AG10803 (cell line): ENCODE measurements around the gene PTPRG.

Experiments used
- DNase-seq: peaks from one replicate; pipeline ENCODE4 v3.0.0; 2010; ENCODE audit warnings: low read depth
- H3K4me3 ChIP-seq: 2 replicates; pipeline ENCODE4 v1.5.1; 2011; ENCODE audit warnings: mild to moderate bottlenecking, low read length, control low read depth
- TF ChIP-seq, protein P1 (sequence below): conservative IDR thresholded peaks from 2 replicates; pipeline ENCODE4 v1.5.1; 2011; ENCODE audit warnings: mild to moderate bottlenecking, low read length, control low read depth, inconsistent platforms

Gene PTPRG

DNA sequence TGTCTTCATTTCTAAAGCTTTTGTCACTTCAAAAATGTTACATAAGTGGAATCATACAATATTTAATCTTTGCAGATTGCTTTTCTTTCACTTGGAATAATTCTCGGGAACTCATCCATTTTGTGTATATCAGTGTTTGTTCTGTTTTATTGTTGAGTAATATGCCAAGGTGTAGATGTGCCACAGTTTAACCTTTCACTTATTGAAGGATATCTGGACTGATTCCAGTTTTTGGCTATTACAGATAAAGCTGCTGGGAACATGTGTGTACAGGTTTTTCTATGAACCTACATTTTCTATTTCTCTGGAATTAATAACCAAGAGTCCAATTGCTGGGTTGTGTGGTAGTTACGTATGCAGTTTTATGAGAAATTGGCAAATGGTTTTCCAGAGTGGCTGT lies 334.9 kb downstream of the PTPRG start:
- H3K4me3 ChIP-seq: no peak overlapping the region
- TF ChIP-seq, protein P1, sequence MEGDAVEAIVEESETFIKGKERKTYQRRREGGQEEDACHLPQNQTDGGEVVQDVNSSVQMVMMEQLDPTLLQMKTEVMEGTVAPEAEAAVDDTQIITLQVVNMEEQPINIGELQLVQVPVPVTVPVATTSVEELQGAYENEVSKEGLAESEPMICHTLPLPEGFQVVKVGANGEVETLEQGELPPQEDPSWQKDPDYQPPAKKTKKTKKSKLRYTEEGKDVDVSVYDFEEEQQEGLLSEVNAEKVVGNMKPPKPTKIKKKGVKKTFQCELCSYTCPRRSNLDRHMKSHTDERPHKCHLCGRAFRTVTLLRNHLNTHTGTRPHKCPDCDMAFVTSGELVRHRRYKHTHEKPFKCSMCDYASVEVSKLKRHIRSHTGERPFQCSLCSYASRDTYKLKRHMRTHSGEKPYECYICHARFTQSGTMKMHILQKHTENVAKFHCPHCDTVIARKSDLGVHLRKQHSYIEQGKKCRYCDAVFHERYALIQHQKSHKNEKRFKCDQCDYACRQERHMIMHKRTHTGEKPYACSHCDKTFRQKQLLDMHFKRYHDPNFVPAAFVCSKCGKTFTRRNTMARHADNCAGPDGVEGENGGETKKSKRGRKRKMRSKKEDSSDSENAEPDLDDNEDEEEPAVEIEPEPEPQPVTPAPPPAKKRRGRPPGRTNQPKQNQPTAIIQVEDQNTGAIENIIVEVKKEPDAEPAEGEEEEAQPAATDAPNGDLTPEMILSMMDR: no peak
- no peak for DNase-seq

DNA sequence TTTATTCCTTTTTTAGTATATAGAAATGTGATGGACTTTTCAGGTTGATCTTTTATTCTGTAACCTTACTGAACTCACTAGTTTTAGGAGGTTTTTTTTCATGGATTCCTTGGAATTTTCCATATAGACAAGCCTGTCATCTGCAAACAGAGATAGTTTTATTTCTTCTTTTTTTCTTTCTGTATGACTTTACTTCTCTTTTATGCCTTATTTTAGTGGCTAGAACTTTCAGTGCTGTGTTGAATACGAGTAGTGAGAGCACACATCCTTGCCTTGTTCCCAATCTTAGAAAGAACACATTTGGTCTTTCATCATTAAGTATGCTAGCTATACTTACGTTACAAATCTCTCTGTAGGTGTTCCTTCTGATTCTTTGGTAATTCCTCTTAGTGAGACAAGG lies 336.5 kb downstream of the PTPRG start:
- no peak for DNase-seq
- no peak overlapping the region for H3K4me3 ChIP-seq
- TF ChIP-seq, protein P1: no peak

DNA sequence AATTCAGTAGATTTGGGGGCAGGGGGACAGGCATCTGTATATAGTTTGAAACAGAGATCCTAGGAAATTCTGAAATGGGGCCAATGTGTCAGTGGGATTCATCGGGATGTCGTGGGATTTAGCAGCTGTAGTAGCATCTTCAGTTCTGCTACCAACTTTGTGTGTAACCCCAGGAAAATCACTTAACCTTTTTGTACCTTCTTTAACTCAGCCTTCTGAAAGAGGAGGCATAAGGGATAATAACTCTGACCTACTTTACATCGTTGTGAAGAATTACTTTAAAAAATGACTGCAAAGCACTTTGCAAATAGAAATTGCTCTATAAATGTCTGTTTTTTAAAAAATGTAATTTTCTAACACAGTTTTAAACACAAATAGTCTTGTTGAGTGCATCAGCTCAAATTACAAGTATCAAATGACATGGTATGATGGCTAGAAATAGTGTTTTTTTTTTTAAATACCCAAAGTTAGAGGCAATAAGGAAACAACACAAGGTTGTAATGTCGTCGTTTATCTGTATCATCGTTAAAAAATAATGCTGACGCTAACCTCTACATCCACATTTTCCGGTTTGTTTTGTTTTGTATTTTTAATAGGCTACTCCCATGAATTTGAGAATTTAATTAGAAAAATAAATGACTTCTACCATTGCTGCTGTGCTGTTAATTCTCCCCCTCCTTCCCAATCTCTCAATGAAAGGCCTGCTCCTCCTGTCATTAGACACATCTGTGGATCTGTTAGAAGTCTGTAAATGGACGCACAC lies 338.5 kb downstream of the PTPRG start:
- H3K4me3 ChIP-seq: no peak overlapping the region
- TF ChIP-seq, protein P1: no peak
- DNase-seq: no peak

DNA sequence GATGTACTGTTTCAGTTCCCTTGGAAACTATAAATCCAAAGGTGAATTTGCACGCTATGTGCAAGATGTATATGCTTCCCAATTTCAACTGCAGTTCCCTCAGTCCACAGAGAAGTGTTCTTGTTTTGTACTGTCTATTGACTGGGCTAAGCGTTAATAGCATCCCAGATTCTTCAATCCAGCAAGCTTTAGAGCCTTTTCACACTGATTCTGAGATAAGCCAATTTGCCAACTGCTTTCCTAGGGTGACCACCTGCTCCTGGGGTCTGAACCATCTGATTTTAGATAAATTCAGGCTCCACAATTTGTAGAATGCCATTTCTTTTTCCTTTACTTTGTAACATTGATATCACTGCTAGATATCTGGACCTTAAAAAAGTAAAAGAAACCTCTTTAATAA lies 340.1 kb downstream of the PTPRG start:
- TF ChIP-seq, protein P1: no peak
- no peak for DNase-seq
- no peak overlapping the region for H3K4me3 ChIP-seq

DNA sequence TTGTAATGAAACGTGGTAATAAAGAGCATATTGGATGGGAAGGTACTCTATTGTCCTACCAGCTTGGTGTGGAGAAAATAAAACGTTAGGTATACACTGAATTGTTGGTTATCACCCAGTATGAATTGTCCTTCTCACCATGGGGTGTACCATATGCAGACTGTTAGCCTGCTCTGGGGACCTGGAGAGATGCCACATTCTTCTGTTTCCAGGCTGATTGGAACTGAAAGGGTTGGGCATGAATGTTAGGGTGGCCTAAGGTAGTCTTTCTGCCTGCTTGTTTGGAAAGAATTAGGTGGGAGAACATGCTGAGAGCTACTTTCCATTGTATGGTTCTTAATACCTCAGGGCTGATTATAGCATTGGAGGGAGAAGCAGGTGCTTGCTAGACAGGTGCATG lies 340.6 kb downstream of the PTPRG start:
- H3K4me3 ChIP-seq: no peak overlapping the region
- TF ChIP-seq, protein P1: no peak
- DNase-seq: no peak

DNA sequence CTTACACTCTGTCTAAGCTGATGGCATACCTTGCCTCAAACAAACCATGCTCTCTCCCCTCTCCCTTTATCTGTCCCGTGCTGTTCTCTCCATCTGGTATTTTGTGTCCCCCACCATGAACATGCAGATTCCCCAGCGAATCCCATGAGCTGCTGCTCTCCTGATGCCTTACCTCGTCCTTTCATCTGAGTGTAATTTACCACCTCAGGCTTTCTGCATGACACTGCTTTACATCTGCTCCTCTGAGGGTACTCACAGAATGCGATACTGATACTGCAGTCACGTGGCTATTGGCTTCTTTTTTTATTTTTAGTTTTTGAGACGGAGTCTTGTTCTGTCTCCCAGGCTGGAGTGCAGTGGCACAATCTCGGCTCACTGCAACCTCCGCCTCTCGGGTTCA lies 341.7 kb downstream of the PTPRG start:
- TF ChIP-seq, protein P1: no peak
- H3K4me3 ChIP-seq: no peak overlapping the region
- DNase-seq: no peak

DNA sequence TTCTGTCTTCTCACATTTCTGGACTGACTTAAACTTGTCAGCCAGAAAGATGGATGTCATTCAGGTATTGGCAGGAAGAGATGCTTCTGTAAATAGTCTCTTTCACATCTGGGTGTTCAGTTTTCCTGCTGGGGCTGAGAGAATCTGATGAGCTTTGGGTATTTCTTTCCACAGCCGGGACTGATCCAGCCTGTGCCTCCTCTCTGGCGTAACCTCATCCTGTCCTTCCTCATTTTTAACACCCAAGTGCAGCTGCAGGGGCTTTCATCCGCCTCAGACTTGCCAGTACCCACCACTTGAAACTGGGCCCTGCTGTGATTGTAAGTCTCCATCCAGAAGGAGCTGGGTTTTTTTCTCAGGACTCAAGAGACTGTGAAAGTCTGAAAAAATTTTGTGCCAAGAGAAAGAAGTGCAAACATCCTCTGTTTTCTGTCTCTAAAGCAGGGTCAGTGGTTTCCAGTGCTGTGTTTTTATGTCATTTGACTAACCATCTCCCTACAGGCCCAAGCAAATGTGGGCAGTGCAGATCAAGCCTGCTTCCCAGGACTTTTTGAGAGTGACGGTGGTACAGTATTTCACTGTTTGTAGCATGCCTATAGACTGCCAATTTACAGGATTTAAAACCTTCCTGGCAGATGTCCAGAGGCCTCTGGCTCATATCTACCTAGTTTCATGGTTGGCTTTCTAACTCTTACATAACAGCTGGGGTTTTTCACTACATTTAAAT lies 342.7 kb downstream of the PTPRG start:
- TF ChIP-seq, protein P1: no peak
- no peak overlapping the region for H3K4me3 ChIP-seq
- peak; percentile 44 for DNase-seq
